Right lobe of liver (tissue), 6 donors: ENCODE measurements around the gene DGKI. TPM values are rescaled to one million over a fixed set of nuclear protein-coding genes. Genes with fewer than 3 reads are reported as not detected.

Source experiments
- ATAC-seq, 4 donors: fragments of 200-7000 bp; cut with Tn5 transposase; one replicate each; pipeline ENCODE4 v1.9.1; 2020; ENCODE audit warnings: mild to moderate bottlenecking in 4 of 4, moderate library complexity in 4 of 4
- DNase-seq, 3 donors: peaks; one replicate each; pipeline ENCODE4 v3.0.0-alpha.2; 2020
- H3K27ac ChIP-seq, 3 donors: fragments of 200-600 bp; one replicate each; pipeline ENCODE4 v1.8.0; 2022
- H3K27me3 ChIP-seq, 2 donors: fragments of 200-600 bp; one replicate each; pipeline ENCODE4 v1.8.0; 2022
- H3K36me3 ChIP-seq, 4 donors: fragments of 200-600 bp; sonication (generic) in 1 of 4; one replicate each; pipeline versions ENCODE4 v1.5.1 to v1.8.0; 2017 to 2022; ENCODE audit warnings: control low read depth in 1 of 4
- H3K4me1 ChIP-seq, 4 donors: fragments of 200-600 bp; sonication (generic) in 1 of 4; one replicate each; pipeline versions ENCODE4 v1.5.1 to v1.8.0; 2017 to 2022; ENCODE audit warnings: control low read depth in 1 of 4
- H3K4me3 ChIP-seq, 3 donors: fragments of 200-600 bp; one replicate each; pipeline ENCODE4 v1.8.0; 2022
- H3K9me3 ChIP-seq, 4 donors: fragments of 200-600 bp; sonication (generic) in 1 of 4; one replicate each; pipeline versions ENCODE4 v1.5.1 to v1.8.0; 2017 to 2022; ENCODE audit warnings: control low read depth in 1 of 4
- POLR2A ChIP-seq: fragments of 450-650 bp; IDR thresholded peaks from one replicate; pipeline ENCODE4 v1.6.1; 2017; ENCODE audit warnings: antibody characterized with exemption, mild to moderate bottlenecking
- WGBS: methylation state at CpG from one replicate; pipeline ENCODE4 v1.1.6; 2018; ENCODE audit warnings: low coverage, low lambda C conversion rate; ENCODE audit not compliant: insufficient coverage; ENCODE audit errors: missing lambda C conversion rate; 5-methylcytosine and 5-hydroxymethylcytosine counted together
- intact Hi-C, 2 donors: fragments of 100-400 bp; cut with DNase I; formaldehyde crosslinking; loops; one replicate each; pipeline versions ENCODE4 v1.11.2 to v1.14.1; 2022
- total RNA-seq, 6 experiments: library from RNA; depleted of rRNA in 2 of 6; stranded (reverse); fragments of >200 nt in 2 of 6; fragmentation: NEBNext Ultra II Directional in 3 of 6; extraction: Animal tissue kit (Norgen Biotek cat#: 25700) in 3 of 6; gene quantifications; one replicate each; pipeline versions ENCODE4 v1.1.0 to v1.2.4, GENCODE V29; 2016 to 2023
- TF ChIP-seq, protein P1 (sequence below), 4 donors: fragments of 200-600 bp in 3 of 4; fragments of 450-650 bp in 1 of 4; IDR thresholded peaks; one replicate each; pipeline versions ENCODE4 v1.5.1 to v1.8.0; 2016 to 2022; ENCODE audit warnings: antibody characterized with exemption in 4 of 4, mild to moderate bottlenecking in 2 of 4
- donor health status: DM: no; HTN: yes; CAD: no.
- donor health status: DM: no; HTN: no; CAD: no.
- donor health status: DM: no; HTN: no; CAD: no.
- donor health status: DM: no; HTN: yes; CAD: no.
- donor health status: DM: no; HTN: yes; CAD: no.

DGKI gene
- total RNA-seq, 6 experiments from 2014 or later = 0.05 to 0.35 (median 0.06) TPM; not detected in 1

DNA sequence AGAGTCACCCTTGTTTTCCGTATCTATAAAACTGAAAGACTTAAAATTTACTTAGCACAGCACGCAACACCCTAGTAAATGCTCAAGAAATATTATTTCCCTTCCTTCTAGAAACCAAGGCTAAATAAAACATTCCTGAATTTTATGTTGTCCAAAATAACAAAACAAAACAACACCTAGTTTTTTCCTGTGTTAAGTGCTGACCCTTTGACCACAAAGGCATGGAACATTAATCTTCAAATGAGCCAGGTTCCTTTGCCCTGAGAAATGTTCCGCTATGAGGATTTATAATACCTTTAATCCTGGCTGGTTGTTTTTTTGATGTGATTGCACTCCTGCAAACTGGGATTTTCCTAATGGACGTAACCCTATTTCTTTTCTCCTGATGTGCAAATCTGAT lies 29.0 kb upstream of the DGKI start:
- H3K9me3 ChIP-seq = no peaks in the 10 kb centered on the region
- TF ChIP-seq POLR2A = no peak
- TF ChIP-seq, protein P1, sequence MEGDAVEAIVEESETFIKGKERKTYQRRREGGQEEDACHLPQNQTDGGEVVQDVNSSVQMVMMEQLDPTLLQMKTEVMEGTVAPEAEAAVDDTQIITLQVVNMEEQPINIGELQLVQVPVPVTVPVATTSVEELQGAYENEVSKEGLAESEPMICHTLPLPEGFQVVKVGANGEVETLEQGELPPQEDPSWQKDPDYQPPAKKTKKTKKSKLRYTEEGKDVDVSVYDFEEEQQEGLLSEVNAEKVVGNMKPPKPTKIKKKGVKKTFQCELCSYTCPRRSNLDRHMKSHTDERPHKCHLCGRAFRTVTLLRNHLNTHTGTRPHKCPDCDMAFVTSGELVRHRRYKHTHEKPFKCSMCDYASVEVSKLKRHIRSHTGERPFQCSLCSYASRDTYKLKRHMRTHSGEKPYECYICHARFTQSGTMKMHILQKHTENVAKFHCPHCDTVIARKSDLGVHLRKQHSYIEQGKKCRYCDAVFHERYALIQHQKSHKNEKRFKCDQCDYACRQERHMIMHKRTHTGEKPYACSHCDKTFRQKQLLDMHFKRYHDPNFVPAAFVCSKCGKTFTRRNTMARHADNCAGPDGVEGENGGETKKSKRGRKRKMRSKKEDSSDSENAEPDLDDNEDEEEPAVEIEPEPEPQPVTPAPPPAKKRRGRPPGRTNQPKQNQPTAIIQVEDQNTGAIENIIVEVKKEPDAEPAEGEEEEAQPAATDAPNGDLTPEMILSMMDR (IDR thresholded peaks at IDR 0.05) = no peak
- DNase-seq = no peak
- no peak overlapping the region for H3K27ac ChIP-seq
- intact Hi-C loops = no loop called here
- H3K4me1 ChIP-seq = no peaks in the 10 kb centered on the region
- H3K36me3 ChIP-seq = peaks cover 0 to 47% (median 16%) of the 10 kb centered on the region in 4 donors
- ATAC-seq = no peak
- no peak overlapping the region for H3K4me3 ChIP-seq
- H3K27me3 ChIP-seq = no peaks in the 10 kb centered on the region
- 82% methylated on average over 4 of the region's 4 CpGs for WGBS

- DNase-seq = no peak
- Histone ChIP-seq H3K27ac (no peak overlapping the region), H3K9me3 (no peaks in the 10 kb centered on the region)
These were observed 27.4 kb upstream of the DGKI start for GRCh38 chr7:137873979-137874777.

GRCh38 chr7:137873524-137873923 lies 26.8 kb upstream of the DGKI start:
- no peaks in the 10 kb centered on the region for H3K9me3 ChIP-seq
- H3K27me3 ChIP-seq = no peaks in the 10 kb centered on the region
- DNase-seq = no peak
- WGBS = 93% methylated on average over 3 of the region's 3 CpGs
- H3K36me3 ChIP-seq = peaks cover 0 to 25% (median 3%) of the 10 kb centered on the region in 4 donors
- no peaks in the 10 kb centered on the region for H3K4me1 ChIP-seq
- TF ChIP-seq, protein P1 (IDR thresholded peaks at IDR 0.05) = no peak
- TF ChIP-seq POLR2A = no peak
- no peak overlapping the region for H3K4me3 ChIP-seq
- ATAC-seq = no peak
- no peak overlapping the region for H3K27ac ChIP-seq
- intact Hi-C loops = no loop called here

More at GRCh38 chr7:137873979-137874777, 27.4 kb upstream of the DGKI start:
- intact Hi-C loops = no loop called here
- no peak for ATAC-seq
- 86% methylated on average over 7 of the region's 7 CpGs for WGBS
- Histone ChIP-seq H3K4me1 (no peaks in the 10 kb centered on the region), H3K36me3 (peaks cover 0 to 32% (median 5%) of the 10 kb centered on the region in 4 donors), H3K4me3 (no peak overlapping the region), H3K27me3 (no peaks in the 10 kb centered on the region)
- TF ChIP-seq, protein P1 (IDR thresholded peaks at IDR 0.05) = no peak
- no peak for TF ChIP-seq POLR2A

- DNase-seq = no peak
- Histone ChIP-seq H3K36me3 (peaks cover 0 to 9% (median 2%) of the 10 kb centered on the region in 4 donors), H3K9me3 (peaks cover 0 to 2% (median 0%) of the 10 kb centered on the region in 4 donors), H3K4me1 (no peaks in the 10 kb centered on the region), H3K4me3 (no peak overlapping the region), H3K27ac (no peak overlapping the region), H3K27me3 (no peaks in the 10 kb centered on the region)
- 83% methylated on average over 3 of the region's 7 CpGs for WGBS
- intact Hi-C loops = no loop called here
- TF ChIP-seq, protein P1 (IDR thresholded peaks at IDR 0.05) = no peak
- TF ChIP-seq POLR2A = no peak
- no peak for ATAC-seq
These were observed 24.6 kb upstream of the DGKI start for GRCh38 chr7:137871170-137871915.
